Eye (tissue), 1 donor: Measurements from ENCODE around the gene HOXA2.

Source experiments
- DNase-seq: peaks from one replicate; pipeline ENCODE4 v3.0.0-alpha.2; 2015

HOXA2 gene

GRCh38 chr7:27102581-27103442, at the start of gene HOXA2:
Gene HOXA2, minus strand, starts transcription at chr7:27102683. Its CDS starts 183 bp downstream, at chr7:27102500.
- peak; percentile 61 for DNase-seq

DNA sequence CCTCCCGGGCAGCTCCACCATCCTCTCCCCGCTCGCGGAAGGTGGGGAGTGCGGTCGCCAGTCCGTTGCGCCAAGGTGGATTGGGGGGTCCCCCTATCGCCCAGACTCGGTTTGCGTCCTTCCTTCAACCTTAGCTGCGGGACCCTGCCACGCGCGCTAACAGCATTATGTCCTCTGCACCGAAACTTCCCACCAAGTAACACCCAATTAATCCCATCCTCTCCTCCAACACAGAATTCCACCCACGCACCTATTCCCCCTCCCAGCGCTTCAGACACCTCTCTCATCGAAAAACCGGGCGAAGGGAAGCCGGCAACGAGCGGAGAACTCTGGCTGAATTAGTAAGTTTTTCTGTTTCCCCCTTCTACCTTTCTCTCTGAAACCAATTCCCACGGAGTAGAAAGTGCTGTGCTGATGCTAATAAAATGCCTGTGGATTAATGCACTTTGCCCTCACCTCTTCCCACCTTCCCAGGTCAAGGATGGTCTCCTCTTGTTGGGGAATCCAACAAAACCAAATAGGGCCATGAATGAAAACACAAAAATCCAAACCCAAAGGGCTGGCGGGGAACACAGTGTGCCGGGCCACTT, 49.0 kb upstream of the HOXA2 start:
- no peak for DNase-seq

- DNase-seq: peak; percentile 90
These were observed 48.3 kb upstream of the HOXA2 start for GRCh38 chr7:27150568-27151340.

- DNase-seq: no peak
These were observed 47.5 kb upstream of the HOXA2 start for GRCh38 chr7:27149842-27150567.

DNA sequence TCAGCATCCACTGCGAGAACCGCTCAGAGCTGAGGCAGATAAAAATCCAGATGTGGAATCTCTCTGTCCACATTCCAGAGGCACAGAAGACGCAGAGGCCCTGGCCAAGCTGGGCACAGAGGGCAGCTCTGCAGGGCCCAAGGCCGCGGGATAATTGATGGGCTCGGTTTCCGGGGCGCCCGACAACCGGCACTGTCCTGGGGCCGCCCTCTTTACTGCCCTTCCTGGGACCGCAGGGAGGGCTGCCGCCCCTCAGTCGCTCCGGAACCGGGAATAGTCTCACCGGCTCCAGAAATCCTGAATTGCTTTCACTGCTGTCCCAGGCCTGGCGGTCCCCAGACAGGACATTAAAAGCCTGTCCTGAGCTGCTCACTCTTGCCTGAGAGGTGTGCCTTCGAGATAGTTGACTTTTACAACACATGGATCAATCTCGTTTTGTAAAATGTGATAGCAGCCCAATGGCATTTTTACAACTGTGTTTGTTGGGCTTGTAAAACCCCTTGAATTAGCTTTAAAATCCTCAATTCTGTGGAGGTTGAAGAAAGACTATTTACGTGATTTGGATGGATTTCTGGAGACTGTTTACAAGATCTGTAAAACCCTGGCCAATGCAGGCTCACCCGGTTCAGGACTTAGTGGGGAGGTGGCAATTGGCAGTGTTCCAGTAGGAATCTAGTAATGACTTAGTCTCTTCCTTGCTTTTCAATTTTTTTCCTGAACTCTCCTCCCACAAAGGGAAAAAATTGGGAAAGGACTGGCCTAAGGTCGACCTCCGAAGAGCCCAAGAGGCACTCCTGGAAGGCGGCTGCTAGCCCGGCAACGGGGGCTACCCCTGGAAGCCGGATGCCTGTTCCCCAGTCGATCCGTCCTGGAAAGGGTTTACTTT, 46.5 kb upstream of the HOXA2 start:
- DNase-seq: no peak

- no peak for DNase-seq
These were observed 45.7 kb upstream of the HOXA2 start for GRCh38 chr7:27148031-27148755.

DNA sequence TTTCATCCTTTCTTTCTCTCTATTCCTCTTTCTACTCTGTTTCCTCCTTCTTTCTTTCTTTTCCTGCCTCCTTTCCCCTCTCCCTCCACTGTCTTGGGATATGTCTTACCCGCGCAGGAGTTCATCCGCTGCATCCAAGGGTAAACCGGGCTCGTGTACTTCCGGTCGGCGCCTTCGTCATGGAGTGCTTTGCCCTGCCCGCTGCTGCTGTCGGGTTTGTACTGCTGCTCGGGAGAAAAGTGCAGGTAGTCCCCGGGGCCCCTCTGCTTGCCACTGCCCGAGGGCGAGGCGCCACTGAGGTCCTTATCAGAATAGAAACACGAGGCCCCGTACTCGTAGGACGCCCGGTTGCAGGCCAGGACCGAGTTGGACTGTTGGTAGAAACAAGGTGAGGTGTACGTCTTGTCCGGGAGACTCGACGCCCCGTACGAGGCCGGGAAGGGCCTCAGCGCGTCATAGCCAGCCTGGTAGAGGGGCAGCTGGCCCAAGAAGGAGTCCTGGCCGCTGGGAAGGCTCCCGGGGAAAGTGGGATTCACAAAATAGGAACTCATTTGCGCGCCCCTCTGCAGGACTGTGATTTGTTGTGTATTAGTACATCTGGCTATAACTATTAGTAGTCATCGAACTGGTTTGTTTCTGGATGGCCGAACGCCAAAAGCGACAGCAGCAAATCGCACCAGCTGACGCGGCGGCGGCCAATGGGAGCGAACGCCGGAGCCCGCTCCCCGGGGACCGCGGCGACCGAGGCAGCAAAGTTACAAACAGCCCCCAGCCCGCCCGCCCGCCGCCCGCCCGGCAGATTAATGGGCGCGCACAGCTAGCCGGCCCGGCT, 44.9 kb upstream of the HOXA2 start, which contains the start of gene HOXA6:
Gene HOXA6 (minus strand): TSS at position 576 of the 832 bp plus-strand sequence. CDS start 25 bp downstream, at position 551.
- DNase-seq: no peak

- DNase-seq: no peak
These were observed 44.2 kb upstream of the HOXA2 start for GRCh38 chr7:27146491-27147198.

GRCh38 chr7:27145914-27146412, 43.5 kb upstream of the HOXA2 start:
- DNase-seq: no peak

DNA sequence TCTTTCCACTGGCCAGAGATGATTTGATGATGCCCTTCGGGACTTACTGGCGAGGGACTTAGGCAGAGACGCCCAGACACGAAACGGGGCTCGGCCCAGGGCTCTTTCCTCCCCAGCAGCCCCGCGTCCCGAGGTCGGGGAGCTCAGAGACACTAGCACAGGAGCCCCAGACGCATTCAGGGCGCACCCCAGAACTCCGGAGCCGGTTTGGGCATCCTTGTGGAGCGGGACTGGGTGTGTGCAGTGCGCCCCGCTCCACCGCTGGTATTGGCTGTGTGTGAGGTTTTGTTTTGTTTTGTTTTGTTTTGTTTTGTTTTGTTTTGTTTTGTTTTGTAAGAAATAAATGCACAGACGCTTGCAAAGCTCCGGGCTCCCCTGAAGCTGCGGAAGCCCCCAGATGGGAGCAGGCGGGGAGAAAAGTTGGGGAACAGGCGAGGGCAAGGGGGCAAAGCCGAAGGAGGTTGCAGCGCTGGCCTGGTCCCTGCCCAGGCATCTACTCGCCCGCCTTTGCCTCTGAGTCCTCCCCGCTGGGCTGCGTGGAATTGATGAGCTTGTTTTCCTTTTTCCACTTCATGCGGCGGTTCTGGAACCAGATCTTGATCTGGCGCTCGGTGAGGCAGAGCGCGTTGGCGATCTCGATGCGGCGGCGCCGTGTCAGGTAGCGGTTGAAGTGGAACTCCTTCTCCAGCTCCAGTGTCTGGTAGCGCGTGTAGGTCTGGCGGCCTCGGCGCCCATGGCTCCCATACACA, 42.9 kb upstream of the HOXA2 start:
- no peak for DNase-seq

DNA sequence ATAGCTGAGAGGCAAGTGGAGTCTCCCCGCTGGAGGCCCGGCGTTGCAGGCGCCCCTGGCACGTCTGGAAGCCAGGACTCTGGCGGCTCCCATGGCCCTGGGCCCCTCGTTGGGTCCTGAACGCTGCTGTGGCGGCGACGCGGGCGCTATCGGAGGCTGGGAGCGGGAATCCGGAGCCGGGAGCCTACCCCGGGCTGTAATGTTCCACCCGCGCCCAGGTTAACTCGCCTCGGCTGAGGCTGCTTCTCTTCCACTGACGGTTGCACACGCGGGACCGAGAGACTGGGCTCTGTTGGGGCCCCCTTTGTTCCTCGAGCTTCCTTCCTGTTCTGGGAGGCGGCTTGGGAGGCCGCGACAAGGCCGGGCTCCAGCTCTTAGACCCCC, 42.3 kb upstream of the HOXA2 start:
- DNase-seq: no peak

- DNase-seq: no peak
These were observed 41.7 kb upstream of the HOXA2 start for GRCh38 chr7:27143950-27144780.

DNA sequence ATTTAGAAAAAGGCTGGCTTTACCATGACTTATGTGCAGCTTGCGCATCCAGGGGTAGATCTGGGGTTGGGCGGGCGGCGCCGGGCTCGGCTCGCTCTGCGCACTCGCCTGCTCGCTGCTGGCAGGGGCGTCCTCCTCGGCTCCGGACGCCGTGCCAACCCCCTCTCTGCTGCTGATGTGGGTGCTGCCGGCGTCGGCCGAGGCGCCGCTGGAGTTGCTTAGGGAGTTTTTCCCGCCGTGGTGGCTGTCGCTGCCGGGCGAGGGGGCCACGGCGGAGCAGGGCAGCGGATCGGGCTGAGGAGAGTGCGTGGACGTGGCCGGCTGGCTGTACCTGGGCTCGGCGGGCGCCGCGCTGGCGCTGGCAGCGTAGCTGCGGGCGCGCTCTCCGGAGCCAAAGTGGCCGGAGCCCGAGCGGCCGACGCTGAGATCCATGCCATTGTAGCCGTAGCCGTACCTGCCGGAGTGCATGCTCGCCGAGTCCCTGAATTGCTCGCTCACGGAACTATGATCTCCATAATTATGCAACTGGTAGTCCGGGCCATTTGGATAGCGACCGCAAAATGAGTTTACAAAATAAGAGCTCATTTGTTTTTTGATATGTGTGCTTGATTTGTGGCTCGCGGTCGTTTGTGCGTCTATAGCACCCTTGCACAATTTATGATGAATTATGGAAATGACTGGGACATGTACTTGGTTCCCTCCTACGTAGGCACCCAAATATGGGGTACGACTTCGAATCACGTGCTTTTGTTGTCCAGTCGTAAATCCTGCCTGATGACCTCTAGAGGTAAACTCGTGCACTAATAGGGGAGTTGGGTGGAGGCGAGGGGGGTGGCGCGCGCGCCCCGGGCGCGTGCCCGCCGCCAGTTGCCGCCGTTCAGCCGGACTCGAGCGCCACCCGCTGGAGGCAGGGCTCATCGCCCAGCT, 40.8 kb upstream of the HOXA2 start, which contains the start of gene HOXA5:
Gene HOXA5 (minus strand): TSS at position 659 of the 927 bp plus-strand sequence. CDS start 74 bp downstream, at position 585.
- no peak for DNase-seq

- DNase-seq: peak; percentile 66
These were observed 40.1 kb upstream of the HOXA2 start for GRCh38 chr7:27142580-27143022.

DNA sequence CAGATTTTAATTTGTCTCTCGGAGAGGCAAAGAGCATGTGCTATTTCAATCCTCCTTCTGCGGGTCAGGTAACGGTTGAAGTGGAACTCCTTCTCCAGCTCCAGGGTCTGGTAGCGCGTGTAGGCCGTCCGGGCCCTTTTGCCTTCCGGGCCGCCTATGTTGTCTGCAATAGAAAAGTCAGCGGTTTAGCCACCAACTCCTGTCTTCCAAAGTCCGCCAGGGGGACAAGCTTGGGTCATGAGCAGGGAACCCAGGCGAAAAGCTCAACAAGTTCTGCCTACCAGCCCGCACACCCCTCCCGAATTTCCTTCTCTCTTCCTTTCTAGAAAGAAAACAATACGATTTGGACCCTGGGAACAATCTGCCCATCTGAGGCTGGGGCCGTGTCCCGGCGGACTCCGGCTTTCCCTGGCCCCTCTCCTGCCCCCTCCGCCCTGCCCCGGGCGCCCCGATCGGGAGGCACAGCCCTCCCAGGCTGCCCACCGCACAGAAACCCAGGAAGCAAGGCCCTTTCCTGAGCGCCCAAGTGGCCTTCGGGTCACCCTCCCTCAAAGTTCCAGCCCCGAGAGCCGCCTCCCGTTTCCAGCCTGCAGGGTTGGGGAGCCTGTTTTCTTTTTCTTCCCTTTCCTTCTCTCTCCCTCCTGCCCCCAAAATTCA, 39.6 kb upstream of the HOXA2 start:
- peak; percentile 45 for DNase-seq
